Measurements from ENCODE around the gene SCN1B. TPM values are rescaled to one million over a fixed set of nuclear protein-coding genes. Genes with fewer than 3 reads are reported as not detected.

SCN1B gene
- total and polyA plus RNA-seq, 2 of the 13 experiments (the other 11 are each of a cell fraction or from before 2014, with no cell fraction given), result 2.7 to 20.1 TPM

GRCh38 chr19:34999498-35000337, 30.6 kb upstream of the SCN1B start, which contains the start of gene GRAMD1A (continued):
- TF ChIP-seq, protein P1, sequence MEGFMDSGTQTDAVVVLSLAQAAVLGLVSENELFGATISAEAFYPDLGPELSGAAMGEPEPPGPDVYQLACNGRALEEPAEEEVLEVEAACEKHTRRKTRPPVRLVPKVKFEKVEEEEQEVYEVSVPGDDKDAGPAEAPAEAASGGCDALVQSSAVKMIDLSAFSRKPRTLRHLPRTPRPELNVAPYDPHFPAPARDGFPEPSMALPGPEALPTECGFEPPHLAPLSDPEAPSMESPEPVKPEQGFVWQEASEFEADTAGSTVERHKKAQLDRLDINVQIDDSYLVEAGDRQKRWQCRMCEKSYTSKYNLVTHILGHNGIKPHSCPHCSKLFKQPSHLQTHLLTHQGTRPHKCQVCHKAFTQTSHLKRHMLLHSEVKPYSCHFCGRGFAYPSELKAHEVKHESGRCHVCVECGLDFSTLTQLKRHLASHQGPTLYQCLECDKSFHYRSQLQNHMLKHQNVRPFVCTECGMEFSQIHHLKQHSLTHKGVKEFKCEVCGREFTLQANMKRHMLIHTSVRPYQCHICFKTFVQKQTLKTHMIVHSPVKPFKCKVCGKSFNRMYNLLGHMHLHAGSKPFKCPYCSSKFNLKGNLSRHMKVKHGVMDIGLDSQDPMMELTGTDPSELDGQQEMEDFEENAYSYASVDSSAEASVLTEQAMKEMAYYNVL (CRISPR knock-in tag; IDR thresholded peaks at IDR 0.05; ENCODE audit: borderline replicate concordance), result no peak; the same call in 1 of the 2 replicates
- TF ChIP-seq GATA4 (IDR thresholded peaks at IDR 0.05; ENCODE audit: borderline replicate concordance, low read depth) (peak; percentile 36; the same call in 1 of the 2 replicates), ZMYM4 (CRISPR knock-in tag; IDR thresholded peaks at IDR 0.05) (0 out of 2 replicates have a peak, but pooled peaks have one; percentile 11), ZMAT3 (CRISPR knock-in tag; conservative IDR thresholded peaks at IDR 0.05) (peak; percentile 15; the same call in 1 of the 2 replicates), ATF2 (CRISPR knock-in tag; IDR thresholded peaks at IDR 0.05) (no peak), ZBTB33 (CRISPR knock-in tag; IDR thresholded peaks at IDR 0.05) (no peak), ZSCAN9 (CRISPR knock-in tag; IDR thresholded peaks at IDR 0.05; ENCODE audit: borderline replicate concordance) (no peak), POGZ (CRISPR knock-in tag; IDR thresholded peaks at IDR 0.05) (no peak; the same call in 1 of the 2 replicates), SIN3B (IDR thresholded peaks at IDR 0.05; ENCODE audit: low read length) (no peak), ATF7 (IDR thresholded peaks at IDR 0.05) (no peak), ATF7 (CRISPR knock-in tag; IDR thresholded peaks at IDR 0.05) (0 out of 2 replicates have a peak, but pooled peaks have one; percentile 47), CBX2 (IDR thresholded peaks at IDR 0.05; ENCODE audit: low read depth, low read length) (no peak), CBX2 (CRISPR knock-in tag; IDR thresholded peaks at IDR 0.05; ENCODE audit: low read depth) (no peak), ZNF382 (CRISPR knock-in tag; IDR thresholded peaks at IDR 0.05; ENCODE audit: borderline replicate concordance) (no peak)
- TF ChIP-seq, protein P2, sequence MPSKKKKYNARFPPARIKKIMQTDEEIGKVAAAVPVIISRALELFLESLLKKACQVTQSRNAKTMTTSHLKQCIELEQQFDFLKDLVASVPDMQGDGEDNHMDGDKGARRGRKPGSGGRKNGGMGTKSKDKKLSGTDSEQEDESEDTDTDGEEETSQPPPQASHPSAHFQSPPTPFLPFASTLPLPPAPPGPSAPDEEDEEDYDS (CRISPR knock-in tag; IDR thresholded peaks at IDR 0.05), result peak; percentile 80
- TF ChIP-seq, protein P3, sequence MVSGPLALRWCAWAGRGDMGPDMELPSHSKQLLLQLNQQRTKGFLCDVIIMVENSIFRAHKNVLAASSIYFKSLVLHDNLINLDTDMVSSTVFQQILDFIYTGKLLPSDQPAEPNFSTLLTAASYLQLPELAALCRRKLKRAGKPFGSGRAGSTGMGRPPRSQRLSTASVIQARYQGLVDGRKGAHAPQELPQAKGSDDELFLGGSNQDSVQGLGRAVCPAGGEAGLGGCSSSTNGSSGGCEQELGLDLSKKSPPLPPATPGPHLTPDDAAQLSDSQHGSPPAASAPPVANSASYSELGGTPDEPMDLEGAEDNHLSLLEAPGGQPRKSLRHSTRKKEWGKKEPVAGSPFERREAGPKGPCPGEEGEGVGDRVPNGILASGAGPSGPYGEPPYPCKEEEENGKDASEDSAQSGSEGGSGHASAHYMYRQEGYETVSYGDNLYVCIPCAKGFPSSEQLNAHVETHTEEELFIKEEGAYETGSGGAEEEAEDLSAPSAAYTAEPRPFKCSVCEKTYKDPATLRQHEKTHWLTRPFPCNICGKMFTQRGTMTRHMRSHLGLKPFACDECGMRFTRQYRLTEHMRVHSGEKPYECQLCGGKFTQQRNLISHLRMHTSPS (CRISPR knock-in tag; IDR thresholded peaks at IDR 0.05; ENCODE audit: low read depth), result no peak
- TF ChIP-seq, protein P4, sequence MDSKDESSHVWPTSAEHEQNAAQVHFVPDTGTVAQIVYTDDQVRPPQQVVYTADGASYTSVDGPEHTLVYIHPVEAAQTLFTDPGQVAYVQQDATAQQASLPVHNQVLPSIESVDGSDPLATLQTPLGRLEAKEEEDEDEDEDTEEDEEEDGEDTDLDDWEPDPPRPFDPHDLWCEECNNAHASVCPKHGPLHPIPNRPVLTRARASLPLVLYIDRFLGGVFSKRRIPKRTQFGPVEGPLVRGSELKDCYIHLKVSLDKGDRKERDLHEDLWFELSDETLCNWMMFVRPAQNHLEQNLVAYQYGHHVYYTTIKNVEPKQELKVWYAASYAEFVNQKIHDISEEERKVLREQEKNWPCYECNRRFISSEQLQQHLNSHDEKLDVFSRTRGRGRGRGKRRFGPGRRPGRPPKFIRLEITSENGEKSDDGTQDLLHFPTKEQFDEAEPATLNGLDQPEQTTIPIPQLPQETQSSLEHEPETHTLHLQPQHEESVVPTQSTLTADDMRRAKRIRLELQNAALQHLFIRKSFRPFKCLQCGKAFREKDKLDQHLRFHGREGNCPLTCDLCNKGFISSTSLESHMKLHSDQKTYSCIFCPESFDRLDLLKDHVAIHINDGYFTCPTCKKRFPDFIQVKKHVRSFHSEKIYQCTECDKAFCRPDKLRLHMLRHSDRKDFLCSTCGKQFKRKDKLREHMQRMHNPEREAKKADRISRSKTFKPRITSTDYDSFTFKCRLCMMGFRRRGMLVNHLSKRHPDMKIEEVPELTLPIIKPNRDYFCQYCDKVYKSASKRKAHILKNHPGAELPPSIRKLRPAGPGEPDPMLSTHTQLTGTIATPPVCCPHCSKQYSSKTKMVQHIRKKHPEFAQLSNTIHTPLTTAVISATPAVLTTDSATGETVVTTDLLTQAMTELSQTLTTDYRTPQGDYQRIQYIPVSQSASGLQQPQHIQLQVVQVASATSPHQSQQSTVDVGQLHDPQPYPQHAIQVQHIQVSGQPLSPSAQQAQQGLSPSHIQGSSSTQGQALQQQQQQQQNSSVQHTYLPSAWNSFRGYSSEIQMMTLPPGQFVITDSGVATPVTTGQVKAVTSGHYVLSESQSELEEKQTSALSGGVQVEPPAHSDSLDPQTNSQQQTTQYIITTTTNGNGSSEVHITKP (CRISPR knock-in tag; IDR thresholded peaks at IDR 0.05; ENCODE audit: low read depth), result 0 out of 2 replicates have a peak, but pooled peaks have one; percentile 30
